H9 (cell line): Measurements from ENCODE around the gene PTOV1. TPM values are rescaled to one million over a fixed set of nuclear protein-coding genes. Genes with fewer than 3 reads are reported as not detected.

ENCODE experiments used
- DNase-seq: peaks from one replicate; pipeline ENCODE4 v3.0.0-alpha.2; 2017
- H2AFZ ChIP-seq: one replicate; pipeline ENCODE4 v1.6.1; 2013; ENCODE audit warnings: mild to moderate bottlenecking, low read length, control low read depth, moderate library complexity
- H2AK5ac ChIP-seq: 2 replicates; pipeline ENCODE4 v1.6.1; 2013; ENCODE audit warnings: low read length, control low read depth, mixed read lengths; ENCODE audit not compliant: insufficient read length
- H2BK120ac ChIP-seq: one replicate; pipeline ENCODE4 v1.6.1; 2013; ENCODE audit warnings: low read depth, mild to moderate bottlenecking, low read length, control low read depth, inconsistent platforms; ENCODE audit not compliant: poor library complexity, severe bottlenecking
- H2BK12ac ChIP-seq: 2 replicates; pipeline ENCODE4 v1.6.1; 2013; ENCODE audit warnings: low read length, control low read depth, mixed read lengths, low read depth; ENCODE audit not compliant: insufficient read length
- H2BK15ac ChIP-seq: 2 replicates; pipeline ENCODE4 v1.6.1; 2013; ENCODE audit warnings: low read depth, low read length, control low read depth
- H2BK20ac ChIP-seq: one replicate; pipeline ENCODE4 v1.6.1; 2013; ENCODE audit warnings: low read depth, mild to moderate bottlenecking, low read length, control low read depth, inconsistent platforms; ENCODE audit not compliant: poor library complexity, severe bottlenecking
- H2BK5ac ChIP-seq: 2 replicates; pipeline ENCODE4 v1.6.1; 2013; ENCODE audit warnings: low read length, control low read depth, mixed read lengths; ENCODE audit not compliant: insufficient read length
- H3K14ac ChIP-seq: 2 replicates; pipeline ENCODE4 v1.6.1; 2013; ENCODE audit warnings: low read length, control low read depth; ENCODE audit not compliant: insufficient read depth
- H3K18ac ChIP-seq: 2 replicates; pipeline ENCODE4 v1.6.1; 2013; ENCODE audit warnings: low read depth, mild to moderate bottlenecking, mixed read lengths, low read length, control low read depth; ENCODE audit not compliant: insufficient read length
- H3K23ac ChIP-seq: 2 replicates; pipeline ENCODE4 v1.6.1; 2013; ENCODE audit warnings: low read length, control low read depth, mixed read lengths, low read depth; ENCODE audit not compliant: insufficient read length
- H3K23me2 ChIP-seq: 2 replicates; pipeline ENCODE4 v1.6.1; 2013; ENCODE audit warnings: low read depth, mild to moderate bottlenecking, mixed read lengths, low read length, control low read depth; ENCODE audit not compliant: insufficient read length, poor library complexity, severe bottlenecking
- H3K27ac ChIP-seq: 2 replicates; pipeline ENCODE4 v1.5.1; 2013; ENCODE audit warnings: low read length, control low read depth, mixed read lengths, low read depth; ENCODE audit not compliant: insufficient read length
- H3K27me3 ChIP-seq: 2 replicates; pipeline ENCODE4 v1.6.1; 2013; ENCODE audit warnings: low read length, control low read depth, inconsistent platforms; ENCODE audit not compliant: insufficient read depth
- H3K4ac ChIP-seq: 2 replicates; pipeline ENCODE4 v1.6.1; 2013; ENCODE audit warnings: low read depth, mild to moderate bottlenecking, control low read depth, inconsistent platforms, low read length, moderate library complexity
- H3K4me1 ChIP-seq: 2 replicates; pipeline ENCODE4 v1.6.1; 2013; ENCODE audit warnings: low read length, control low read depth, inconsistent platforms; ENCODE audit not compliant: insufficient read depth
- H3K4me2 ChIP-seq: 2 replicates; pipeline ENCODE4 v1.6.1; 2013; ENCODE audit warnings: low read length, control low read depth, mixed read lengths; ENCODE audit not compliant: insufficient read length, insufficient read depth
- H3K56ac ChIP-seq: 2 replicates; pipeline ENCODE4 v1.6.1; 2013; ENCODE audit warnings: low read depth, mild to moderate bottlenecking, mixed read lengths, low read length, control low read depth; ENCODE audit not compliant: insufficient read length
- H3K79me1 ChIP-seq: 2 replicates; pipeline ENCODE4 v1.6.1; 2013; ENCODE audit warnings: low read depth, mild to moderate bottlenecking, moderate library complexity, low read length, control low read depth, inconsistent platforms; ENCODE audit not compliant: insufficient read depth, poor library complexity, severe bottlenecking
- H3K79me2 ChIP-seq: 2 replicates; pipeline ENCODE4 v1.6.1; 2013; ENCODE audit warnings: low read length, control low read depth, inconsistent platforms; ENCODE audit not compliant: insufficient read depth
- H3K9ac ChIP-seq: 2 replicates; pipeline ENCODE4 v1.6.1; 2013; ENCODE audit warnings: low read length, control low read depth, mixed read lengths; ENCODE audit not compliant: insufficient read length; ENCODE audit errors: extremely low read depth
- H3K9me3 ChIP-seq: one replicate; pipeline ENCODE4 v1.6.1; 2013; ENCODE audit warnings: low read depth, low read length, inconsistent platforms; ENCODE audit not compliant: control insufficient read depth
- H3T11ph ChIP-seq: one replicate; pipeline ENCODE4 v1.6.1; 2013; ENCODE audit warnings: mild to moderate bottlenecking, low read length, control low read depth, inconsistent platforms
- H4K20me1 ChIP-seq: one replicate; pipeline ENCODE4 v1.6.1; 2013; ENCODE audit not compliant: control insufficient read depth, insufficient read length, insufficient read depth
- H4K5ac ChIP-seq: 2 replicates; pipeline ENCODE4 v1.6.1; 2013; ENCODE audit warnings: low read depth, mild to moderate bottlenecking, mixed read lengths, low read length, control low read depth; ENCODE audit not compliant: insufficient read length
- H4K8ac ChIP-seq: replicated peaks from 2 replicates; pipeline ENCODE4 v1.6.1; 2013; ENCODE audit warnings: low read length, control low read depth, mixed read lengths, low read depth; ENCODE audit not compliant: insufficient read length
- H4K91ac ChIP-seq: 2 replicates; pipeline ENCODE4 v1.6.1; 2013; ENCODE audit warnings: low read depth, mild to moderate bottlenecking, moderate library complexity, mixed read lengths, low read length, control low read depth; ENCODE audit not compliant: insufficient read length
- H3K27ac Mint-ChIP-seq, 3 experiments: 2 replicates in 2 of 3; 3 replicates in 1 of 3; pipeline ENCODE4 v1.8.0; 2020 to 2021; ENCODE audit warnings: mixed read lengths in 3 of 3, mild to moderate bottlenecking in 1 of 3, moderate library complexity in 1 of 3
- H3K27me3 Mint-ChIP-seq: 2 replicates; pipeline ENCODE4 v1.8.0; 2021; ENCODE audit warnings: low read depth, mild to moderate bottlenecking, moderate library complexity, mixed read lengths
- H3K36me3 Mint-ChIP-seq, 3 experiments: 2 replicates in 2 of 3; 3 replicates in 1 of 3; pipeline ENCODE4 v1.8.0; 2020 to 2021; ENCODE audit warnings: low read depth in 3 of 3, mixed read lengths in 3 of 3; ENCODE audit not compliant: insufficient read depth in 1 of 3
- H3K4me1 Mint-ChIP-seq, 2 experiments: 2 replicates each; pipeline ENCODE4 v1.8.0; 2020; ENCODE audit warnings: mixed read lengths in 2 of 2
- H3K4me3 Mint-ChIP-seq, 2 experiments: 2 replicates in 1 of 2; 3 replicates in 1 of 2; pipeline ENCODE4 v1.8.0; 2020 to 2021; ENCODE audit warnings: mild to moderate bottlenecking in 2 of 2, mixed read lengths in 2 of 2, moderate library complexity in 1 of 2
- H3K9me3 Mint-ChIP-seq, 2 experiments: 2 replicates in 1 of 2; 3 replicates in 1 of 2; pipeline ENCODE4 v1.8.0; 2020; ENCODE audit warnings: mild to moderate bottlenecking in 2 of 2, mixed read lengths in 2 of 2, moderate library complexity in 1 of 2
- WGBS: extraction: QIAGEN DNeasy Blood & Tissue Kit; methylation state at CpG from one replicate; pipeline ENCODE4 v1.1.7; 2013; ENCODE audit warnings: missing lambda C conversion rate, low lambda C conversion rate, mixed read lengths; ENCODE audit not compliant: insufficient read length; ENCODE audit errors: extremely low coverage; 5-methylcytosine and 5-hydroxymethylcytosine counted together
- total RNA-seq: library from RNA; stranded (reverse); gene quantifications from 2 replicates; pipeline ENCODE4 v1.2.1, GENCODE V29; 2021
- TF ChIP-seq, protein P1 (sequence below): fragments of 200-600 bp; sonication (generic); conservative IDR thresholded peaks from 3 replicates; pipeline ENCODE4 v1.8.0; 2021; ENCODE audit warnings: antibody characterized with exemption, mild to moderate bottlenecking

PTOV1 gene
- total RNA-seq, 1 experiment from 2014 or later, result 309 TPM

DNA sequence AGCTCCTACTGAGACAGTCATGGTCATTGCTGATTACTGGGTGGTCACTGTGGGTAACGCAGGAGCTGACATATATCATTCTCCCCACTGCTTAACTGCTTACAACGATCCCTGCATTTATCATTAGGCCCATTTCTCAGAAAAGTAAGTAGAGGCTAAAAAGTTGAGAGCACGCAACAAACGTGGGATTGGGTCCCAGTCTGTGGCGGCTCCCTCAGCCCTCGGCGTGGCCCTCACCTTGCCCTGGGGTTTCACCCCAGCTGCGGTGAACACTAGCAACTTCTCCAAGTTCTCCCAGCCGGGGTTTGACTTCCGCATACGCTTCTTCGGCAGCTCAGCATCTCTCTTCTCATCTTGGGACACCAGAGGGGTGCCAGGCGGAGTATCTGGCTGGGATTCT lies 13.9 kb downstream of the PTOV1 start:
- H3K36me3 Mint-ChIP-seq, result peaks cover 26 to 54% (median 43%) of the 10 kb centered on the region in 3 experiments
- no peak overlapping the region for H3K4me2 ChIP-seq
- TF ChIP-seq, protein P1, sequence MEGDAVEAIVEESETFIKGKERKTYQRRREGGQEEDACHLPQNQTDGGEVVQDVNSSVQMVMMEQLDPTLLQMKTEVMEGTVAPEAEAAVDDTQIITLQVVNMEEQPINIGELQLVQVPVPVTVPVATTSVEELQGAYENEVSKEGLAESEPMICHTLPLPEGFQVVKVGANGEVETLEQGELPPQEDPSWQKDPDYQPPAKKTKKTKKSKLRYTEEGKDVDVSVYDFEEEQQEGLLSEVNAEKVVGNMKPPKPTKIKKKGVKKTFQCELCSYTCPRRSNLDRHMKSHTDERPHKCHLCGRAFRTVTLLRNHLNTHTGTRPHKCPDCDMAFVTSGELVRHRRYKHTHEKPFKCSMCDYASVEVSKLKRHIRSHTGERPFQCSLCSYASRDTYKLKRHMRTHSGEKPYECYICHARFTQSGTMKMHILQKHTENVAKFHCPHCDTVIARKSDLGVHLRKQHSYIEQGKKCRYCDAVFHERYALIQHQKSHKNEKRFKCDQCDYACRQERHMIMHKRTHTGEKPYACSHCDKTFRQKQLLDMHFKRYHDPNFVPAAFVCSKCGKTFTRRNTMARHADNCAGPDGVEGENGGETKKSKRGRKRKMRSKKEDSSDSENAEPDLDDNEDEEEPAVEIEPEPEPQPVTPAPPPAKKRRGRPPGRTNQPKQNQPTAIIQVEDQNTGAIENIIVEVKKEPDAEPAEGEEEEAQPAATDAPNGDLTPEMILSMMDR, result no peak

More for the DNA sequence above, 13.9 kb downstream of the PTOV1 start:
- H3K9me3 ChIP-seq, result no peaks in the 10 kb centered on the region
- no peak overlapping the region for H2BK20ac ChIP-seq
- DNase-seq, result no peak
- Mint-ChIP-seq H3K27ac (peak overlapping the region in 2 of 3 experiments; percentile 46 to 91; a peak in 2 of 7 replicates), H3K4me1 (peaks cover 23 to 42% of the 10 kb centered on the region in 2 experiments), H3K4me3 (peak overlapping the region; percentile 95 to 98; a peak in 4 of 5 replicates), H3K27me3 (peaks cover 1% of the 10 kb centered on the region; the same call in 1 of the 2 replicates), H3K9me3 (peaks cover 0 to 4% of the 10 kb centered on the region in 2 experiments; a peak in 1 of 5 replicates)
- no peaks in the 10 kb centered on the region for H3K27me3 ChIP-seq
- no CpG with 5 or more reads among the region's 13 CpGs for WGBS
- H2AK5ac ChIP-seq, result no peak overlapping the region
- no peak overlapping the region for H2BK120ac ChIP-seq
- no peaks in the 10 kb centered on the region for H4K20me1 ChIP-seq
- no peak overlapping the region for H4K5ac ChIP-seq
- no peak overlapping the region for H3K4ac ChIP-seq
- H3K23ac ChIP-seq, result no peak overlapping the region
- no peak overlapping the region for H3T11ph ChIP-seq
- no peak overlapping the region for H3K9ac ChIP-seq
- H2AFZ ChIP-seq, result no peak overlapping the region
- H4K91ac ChIP-seq, result no peak overlapping the region
- no peak overlapping the region for H3K14ac ChIP-seq
- H3K79me2 ChIP-seq, result no peaks in the 10 kb centered on the region; the same call in 1 of the 2 replicates
- H2BK15ac ChIP-seq, result no peak overlapping the region
- H3K56ac ChIP-seq, result no peak overlapping the region
- no peak overlapping the region for H3K18ac ChIP-seq
- H2BK12ac ChIP-seq, result no peak overlapping the region
- no peaks in the 10 kb centered on the region for H3K4me1 ChIP-seq
- H4K8ac ChIP-seq, result no peak overlapping the region
- H2BK5ac ChIP-seq, result no peak overlapping the region
- no peak overlapping the region for H3K27ac ChIP-seq
- H3K79me1 ChIP-seq, result peaks cover 5% of the 10 kb centered on the region
- H3K23me2 ChIP-seq, result peaks cover 11% of the 10 kb centered on the region
